WTC11 (cell line): ENCODE data around the gene LIF.

Experiments
- CREB1 ChIP-seq: sonication (generic); formaldehyde crosslinking; IDR thresholded peaks from 2 replicates; pipeline ENCODE4 v1.8.0; 2023; ENCODE audit warnings: mild to moderate bottlenecking, missing genetic modification reagents
- ETV6 ChIP-seq: sonication (generic); formaldehyde crosslinking; IDR thresholded peaks from 2 replicates; pipeline ENCODE4 v1.8.1; 2022; ENCODE audit warnings: mild to moderate bottlenecking, missing genetic modification reagents
- GRHL2 ChIP-seq: fragments of 250-450 bp; sonication (Bioruptor Pico); IDR thresholded peaks from 2 replicates; pipeline ENCODE4 v1.8.0; 2022; ENCODE audit warnings: mild to moderate bottlenecking, moderate library complexity; ENCODE audit not compliant: insufficient replicate concordance, severe bottlenecking
- MXD4 ChIP-seq: fragments of 250-450 bp; sonication (Bioruptor Pico); IDR thresholded peaks from 2 replicates; pipeline ENCODE4 v1.8.0; 2021; ENCODE audit warnings: mild to moderate bottlenecking, moderate library complexity, borderline replicate concordance
- NR3C1 ChIP-seq: sonication (generic); formaldehyde crosslinking; conservative IDR thresholded peaks from 2 replicates; pipeline ENCODE4 v1.8.1; 2023; ENCODE audit warnings: low read depth, mild to moderate bottlenecking, missing genetic modification reagents
- SP1 ChIP-seq: sonication (generic); formaldehyde crosslinking; conservative IDR thresholded peaks from 2 replicates; pipeline ENCODE4 v1.8.1; 2022; ENCODE audit warnings: missing genetic modification reagents
- TCF7 ChIP-seq: sonication (generic); formaldehyde crosslinking; IDR thresholded peaks from 2 replicates; pipeline ENCODE4 v1.8.0; 2022; ENCODE audit warnings: mild to moderate bottlenecking, low read depth, missing genetic modification reagents, moderate library complexity
- TP53 ChIP-seq: sonication (generic); formaldehyde crosslinking; IDR thresholded peaks from 2 replicates; pipeline ENCODE4 v1.8.1; 2023; ENCODE audit warnings: mild to moderate bottlenecking, missing genetic modification reagents
- TF ChIP-seq, protein P1 (sequence below): fragments of 200-600 bp; IDR thresholded peaks from 2 replicates; pipeline ENCODE4 v1.8.0; 2022; ENCODE audit warnings: antibody characterized with exemption
- TF ChIP-seq, protein P2 (sequence below): sonication (generic); formaldehyde crosslinking; IDR thresholded peaks from 2 replicates; pipeline ENCODE4 v1.8.1; 2023; ENCODE audit warnings: mild to moderate bottlenecking, missing genetic modification reagents, moderate library complexity
- TF ChIP-seq, protein P3 (sequence below): sonication (generic); formaldehyde crosslinking; IDR thresholded peaks from 2 replicates; pipeline ENCODE4 v1.8.1; 2023; ENCODE audit warnings: mild to moderate bottlenecking, missing genetic modification reagents, moderate library complexity
- TF ChIP-seq, protein P4 (sequence below): sonication (generic); formaldehyde crosslinking; IDR thresholded peaks from 2 replicates; pipeline ENCODE4 v1.8.0; 2022; ENCODE audit warnings: mild to moderate bottlenecking, missing genetic modification reagents

DNA sequence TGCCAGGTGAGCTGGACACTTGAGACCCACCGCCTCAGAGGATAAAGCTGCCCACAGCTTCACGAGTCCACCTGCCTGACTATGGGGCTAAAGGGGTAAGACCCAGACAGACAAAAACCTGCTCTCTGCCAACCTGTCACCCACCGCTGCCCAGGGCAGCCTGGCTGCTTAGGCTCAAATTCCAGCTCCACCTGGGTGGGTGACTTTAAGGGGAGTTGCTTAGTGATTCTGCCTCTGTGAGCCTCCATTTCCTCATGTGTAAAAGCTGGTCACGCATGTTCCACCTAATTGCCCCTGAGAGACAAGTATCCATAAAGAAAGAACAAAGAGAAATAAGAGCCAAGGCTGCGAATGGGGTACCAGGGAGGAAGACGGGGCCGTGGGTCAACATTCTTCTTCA is 46.5 kb upstream of the LIF start:
- TF ChIP-seq NR3C1 (CRISPR knock-in tag) = no peak
- TF ChIP-seq, protein P1, sequence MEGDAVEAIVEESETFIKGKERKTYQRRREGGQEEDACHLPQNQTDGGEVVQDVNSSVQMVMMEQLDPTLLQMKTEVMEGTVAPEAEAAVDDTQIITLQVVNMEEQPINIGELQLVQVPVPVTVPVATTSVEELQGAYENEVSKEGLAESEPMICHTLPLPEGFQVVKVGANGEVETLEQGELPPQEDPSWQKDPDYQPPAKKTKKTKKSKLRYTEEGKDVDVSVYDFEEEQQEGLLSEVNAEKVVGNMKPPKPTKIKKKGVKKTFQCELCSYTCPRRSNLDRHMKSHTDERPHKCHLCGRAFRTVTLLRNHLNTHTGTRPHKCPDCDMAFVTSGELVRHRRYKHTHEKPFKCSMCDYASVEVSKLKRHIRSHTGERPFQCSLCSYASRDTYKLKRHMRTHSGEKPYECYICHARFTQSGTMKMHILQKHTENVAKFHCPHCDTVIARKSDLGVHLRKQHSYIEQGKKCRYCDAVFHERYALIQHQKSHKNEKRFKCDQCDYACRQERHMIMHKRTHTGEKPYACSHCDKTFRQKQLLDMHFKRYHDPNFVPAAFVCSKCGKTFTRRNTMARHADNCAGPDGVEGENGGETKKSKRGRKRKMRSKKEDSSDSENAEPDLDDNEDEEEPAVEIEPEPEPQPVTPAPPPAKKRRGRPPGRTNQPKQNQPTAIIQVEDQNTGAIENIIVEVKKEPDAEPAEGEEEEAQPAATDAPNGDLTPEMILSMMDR = no peak
- no peak for TF ChIP-seq CREB1 (CRISPR knock-in tag)
- TF ChIP-seq, protein P2, sequence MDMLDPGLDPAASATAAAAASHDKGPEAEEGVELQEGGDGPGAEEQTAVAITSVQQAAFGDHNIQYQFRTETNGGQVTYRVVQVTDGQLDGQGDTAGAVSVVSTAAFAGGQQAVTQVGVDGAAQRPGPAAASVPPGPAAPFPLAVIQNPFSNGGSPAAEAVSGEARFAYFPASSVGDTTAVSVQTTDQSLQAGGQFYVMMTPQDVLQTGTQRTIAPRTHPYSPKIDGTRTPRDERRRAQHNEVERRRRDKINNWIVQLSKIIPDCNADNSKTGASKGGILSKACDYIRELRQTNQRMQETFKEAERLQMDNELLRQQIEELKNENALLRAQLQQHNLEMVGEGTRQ = no peak
- TF ChIP-seq TCF7 (CRISPR knock-in tag) = no peak
- TF ChIP-seq, protein P3, sequence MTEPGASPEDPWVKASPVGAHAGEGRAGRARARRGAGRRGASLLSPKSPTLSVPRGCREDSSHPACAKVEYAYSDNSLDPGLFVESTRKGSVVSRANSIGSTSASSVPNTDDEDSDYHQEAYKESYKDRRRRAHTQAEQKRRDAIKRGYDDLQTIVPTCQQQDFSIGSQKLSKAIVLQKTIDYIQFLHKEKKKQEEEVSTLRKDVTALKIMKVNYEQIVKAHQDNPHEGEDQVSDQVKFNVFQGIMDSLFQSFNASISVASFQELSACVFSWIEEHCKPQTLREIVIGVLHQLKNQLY (CRISPR knock-in tag) = no peak
- TF ChIP-seq MXD4 (CRISPR knock-in tag) = no peak
- no peak for TF ChIP-seq SP1 (CRISPR knock-in tag)
- TF ChIP-seq TP53 = no peak
- TF ChIP-seq GRHL2 (CRISPR knock-in tag) = no peak
- TF ChIP-seq, protein P4, sequence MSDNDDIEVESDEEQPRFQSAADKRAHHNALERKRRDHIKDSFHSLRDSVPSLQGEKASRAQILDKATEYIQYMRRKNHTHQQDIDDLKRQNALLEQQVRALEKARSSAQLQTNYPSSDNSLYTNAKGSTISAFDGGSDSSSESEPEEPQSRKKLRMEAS (CRISPR knock-in tag) = no peak
- TF ChIP-seq ETV6 (CRISPR knock-in tag) = no peak
